ENCODE results near the gene CEBPB.
A peak's percentile ranks its signal among the peaks of the same experiment; 100 is the strongest.
"Not testable (repeated sequence)": the region's sequence is repeated elsewhere in the genome, so short reads cannot be mapped to it uniquely, and the experiment has no call there.

Gene CEBPB

DNA sequence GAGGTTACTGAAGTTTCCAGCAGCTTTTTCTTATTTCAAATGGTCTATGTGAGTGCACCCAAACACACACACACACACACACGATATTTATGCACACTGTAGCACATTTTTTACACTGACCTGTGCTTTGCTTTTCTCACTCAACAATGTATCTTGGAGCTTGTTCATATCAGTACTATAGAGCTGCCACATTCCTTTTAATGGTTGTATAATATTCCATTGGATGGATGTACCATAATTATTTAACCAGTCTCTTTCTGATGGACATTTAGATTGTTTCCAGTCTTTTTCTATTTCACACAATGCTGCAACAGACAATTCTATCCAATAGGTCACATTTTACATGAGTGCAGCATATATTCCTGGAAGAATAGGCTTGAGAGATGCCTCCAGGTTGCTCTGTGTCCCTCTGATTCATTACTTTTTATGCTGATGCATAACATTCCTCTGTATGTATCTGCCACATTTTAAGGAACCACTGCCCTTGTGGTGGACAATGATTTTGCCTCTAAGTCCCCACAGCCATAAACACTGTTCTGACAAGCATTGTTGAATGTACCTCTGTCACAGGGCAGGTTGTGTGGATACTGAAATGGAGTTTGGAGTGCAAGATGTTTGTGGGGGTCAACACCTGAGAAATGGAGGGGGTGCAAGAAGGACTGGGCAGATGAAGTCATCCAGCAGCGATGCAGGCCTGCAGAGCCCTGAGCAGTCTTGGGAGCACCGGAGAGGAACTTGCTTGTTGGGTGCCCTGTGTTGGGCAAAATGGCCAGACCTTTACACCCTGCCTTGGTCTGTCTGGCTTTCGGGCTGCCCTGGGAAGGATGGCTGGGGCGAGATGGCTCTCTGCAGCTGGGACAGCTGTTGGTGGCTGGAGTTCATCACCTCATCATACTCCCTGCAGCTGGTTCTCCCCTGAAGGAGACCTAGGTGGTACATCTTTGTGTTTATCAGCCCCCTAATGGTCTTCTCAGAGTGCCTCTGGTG, 13.6 kb downstream of the CEBPB start:
- Histone ChIP-seq H3K4me3 (no peak overlapping the region), H3K27ac (no peak overlapping the region)

DNA sequence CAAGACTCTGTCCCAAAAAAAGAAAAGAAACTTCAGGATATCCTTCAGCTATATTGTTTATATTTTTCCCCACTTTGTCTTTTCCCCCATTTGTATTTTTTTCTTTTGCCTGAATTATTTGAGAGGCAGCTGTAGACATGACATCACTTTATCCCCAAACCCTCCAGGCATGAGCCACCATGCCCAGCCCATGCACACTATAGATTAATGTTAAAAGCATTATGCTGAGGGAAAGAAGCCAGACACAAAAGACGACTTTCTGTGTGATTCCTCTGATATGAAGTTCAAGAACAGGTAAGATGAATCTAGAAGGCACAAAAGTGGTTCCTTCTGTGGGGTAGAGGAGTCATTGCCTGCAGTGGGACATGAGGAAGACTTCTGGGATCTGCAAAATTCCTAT, 16.4 kb downstream of the CEBPB start:
- Histone ChIP-seq H3K4me3 (no peak overlapping the region), H3K27ac (no peak overlapping the region)

DNA sequence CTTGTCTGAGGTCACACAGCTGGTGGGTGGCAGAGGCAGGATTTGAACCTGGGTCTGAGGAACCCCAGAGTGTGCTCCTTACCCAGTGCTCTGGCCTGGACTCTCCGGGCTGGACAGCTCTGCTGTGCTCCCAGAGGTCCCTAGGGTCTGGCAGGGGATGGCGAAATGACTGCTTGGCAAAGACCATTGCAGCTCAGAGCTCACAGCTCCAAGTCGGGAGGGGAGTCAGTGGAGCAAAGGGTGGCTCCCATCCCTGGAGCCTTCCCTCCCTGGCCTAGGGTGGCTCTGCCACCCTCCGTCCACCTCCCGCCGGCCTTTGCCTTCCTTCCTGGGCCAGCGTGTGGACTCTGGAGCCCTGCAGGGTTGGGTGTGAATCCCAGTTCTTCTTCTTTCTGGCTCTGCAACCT, 17.5 kb downstream of the CEBPB start:
- Histone ChIP-seq H3K27ac (no peak overlapping the region), H3K4me3 (no peak overlapping the region)

DNA sequence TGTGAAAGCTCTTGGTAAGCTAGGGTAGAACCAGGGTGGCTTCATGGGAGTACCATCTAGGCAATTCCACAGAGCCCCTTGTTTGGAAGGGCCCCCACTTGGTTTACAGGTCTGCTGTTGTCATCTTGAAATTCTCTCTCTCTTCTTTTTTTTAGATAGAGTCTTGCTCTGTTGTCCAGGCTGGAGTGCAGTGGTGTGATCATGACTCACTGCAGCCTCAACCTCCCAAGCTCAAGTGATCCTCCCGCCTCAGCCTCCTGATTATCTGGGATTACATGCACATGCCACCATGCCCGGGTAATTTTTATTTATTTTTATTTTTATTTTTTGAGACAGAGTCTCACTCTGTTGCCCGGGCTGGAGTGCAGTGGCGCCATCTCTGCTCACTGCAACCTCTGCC, 18.2 kb downstream of the CEBPB start:
- not testable (repeated sequence) for H3K4me3 ChIP-seq, H3K27ac ChIP-seq

DNA sequence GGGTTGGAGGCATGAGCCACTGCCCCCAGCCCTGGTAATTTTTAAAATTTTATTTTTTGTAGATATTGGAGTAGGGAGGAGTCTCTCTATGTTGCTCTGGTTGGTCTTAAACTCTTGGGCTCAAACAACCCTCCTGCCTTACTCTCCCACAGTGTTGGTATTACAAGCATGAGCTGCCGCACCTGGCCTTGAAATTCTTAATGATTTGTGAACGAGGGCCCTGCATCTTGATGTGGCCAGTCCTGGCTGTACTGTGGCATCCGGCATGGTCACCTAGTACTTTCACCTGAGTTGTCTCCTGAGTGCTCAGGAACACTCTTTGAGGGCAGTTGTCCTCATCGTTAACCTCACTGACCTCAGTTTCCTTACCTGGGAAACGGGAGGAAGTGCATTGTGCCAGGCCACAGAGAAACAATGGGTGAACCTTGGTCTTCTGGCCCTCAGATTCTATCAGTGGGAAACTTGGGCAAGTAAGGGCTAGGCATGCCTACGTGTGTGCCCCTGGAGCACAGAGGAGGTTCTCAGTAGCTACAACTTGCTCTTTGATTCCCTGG, 19.5 kb downstream of the CEBPB start:
- no peak overlapping the region for H3K27ac ChIP-seq
- no peak overlapping the region for H3K4me3 ChIP-seq

DNA sequence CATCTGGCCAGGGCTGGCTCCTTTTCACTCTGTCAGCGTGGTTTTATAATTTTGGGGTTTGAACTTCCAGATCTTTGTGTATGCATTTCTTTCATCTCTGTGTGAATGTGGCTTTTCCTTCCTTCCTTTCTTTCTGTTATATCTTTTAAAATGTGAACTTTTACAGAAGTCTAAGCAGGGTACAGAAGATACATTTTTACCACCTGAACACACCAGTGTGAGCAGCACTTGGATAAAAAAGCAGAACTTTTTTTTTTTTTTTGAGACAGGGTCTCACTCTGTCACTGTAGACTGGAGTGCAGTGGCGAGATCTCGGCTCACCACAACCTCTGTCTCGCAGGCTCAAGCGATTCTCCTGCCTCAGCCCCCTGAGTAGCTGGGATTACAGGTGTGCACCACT, 20.5 kb downstream of the CEBPB start:
- no peak overlapping the region for H3K27ac ChIP-seq
- no peak overlapping the region for H3K4me3 ChIP-seq

DNA sequence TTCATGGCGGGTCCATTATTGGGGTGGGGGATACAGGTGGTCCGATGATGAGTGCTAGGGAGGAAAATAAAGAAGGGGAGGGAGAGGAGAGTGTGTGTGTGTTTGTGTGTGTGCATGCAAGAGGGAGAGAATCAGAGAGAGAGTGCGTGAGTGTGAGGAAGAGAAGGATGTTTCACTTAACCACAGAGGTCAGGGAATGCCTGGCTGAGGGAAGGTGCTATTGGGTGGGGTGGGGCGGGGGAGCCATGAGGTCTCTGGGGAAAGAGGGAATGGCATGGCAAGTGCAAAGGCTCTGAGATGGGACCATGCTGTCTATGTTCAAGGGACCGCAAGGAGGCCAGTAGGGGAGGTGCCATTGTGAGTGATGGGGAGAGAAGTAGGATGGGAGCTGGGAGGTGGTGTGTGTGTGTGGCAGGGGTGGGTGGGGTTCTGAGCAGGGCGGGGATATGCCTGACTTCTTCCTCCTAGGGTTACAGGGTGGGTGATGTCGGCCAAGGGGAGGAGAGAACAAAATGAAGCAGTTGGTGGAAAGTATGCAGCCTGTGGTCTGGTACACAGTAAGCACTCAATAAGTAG, 23.0 kb downstream of the CEBPB start:
- peak overlapping the region in 1 of 21 experiments; percentile 30 for H3K27ac ChIP-seq
- no peak overlapping the region for H3K4me3 ChIP-seq

DNA sequence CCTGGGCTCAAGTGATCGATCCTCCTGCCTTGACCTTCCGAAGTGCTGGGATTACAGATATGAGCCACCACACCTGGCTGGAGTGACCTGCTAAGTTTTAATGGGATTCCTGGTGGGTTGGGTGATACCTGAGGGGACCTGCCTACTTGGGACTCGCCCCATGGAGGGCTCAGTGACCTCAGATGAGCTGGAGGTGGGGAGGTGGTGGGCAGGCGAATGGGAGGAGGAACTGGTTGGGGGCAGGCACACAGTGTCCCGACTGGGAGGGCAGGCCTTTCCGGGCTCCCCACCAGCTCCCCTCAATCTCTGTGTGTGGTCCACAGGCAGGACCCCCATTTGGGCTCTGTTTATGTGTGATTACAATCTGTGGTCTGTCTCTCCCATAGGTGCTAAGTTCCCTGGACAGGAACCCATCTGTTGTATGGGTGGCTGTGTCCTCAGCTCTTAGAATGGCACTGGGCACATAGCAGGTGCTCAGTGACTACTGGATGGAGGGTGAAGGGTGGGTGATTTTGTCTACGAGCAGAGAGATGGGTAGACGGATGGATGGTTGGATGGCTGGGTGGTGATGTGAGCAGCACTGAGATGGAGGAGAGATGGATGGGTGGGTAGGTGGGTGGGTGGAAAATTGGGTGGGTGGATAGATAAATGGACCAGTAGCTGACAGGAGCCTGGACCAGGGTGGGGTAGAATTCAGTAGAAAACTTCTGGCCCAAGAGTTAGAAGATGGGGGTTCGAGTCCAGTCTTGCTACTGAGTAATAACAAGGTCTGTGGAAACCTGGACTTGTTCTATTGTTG, 23.8 kb downstream of the CEBPB start:
- Histone ChIP-seq H3K4me3 (no peak overlapping the region), H3K27ac (peak overlapping the region in 7 of 21 experiments; percentile 25 to 86 (median 69))

DNA sequence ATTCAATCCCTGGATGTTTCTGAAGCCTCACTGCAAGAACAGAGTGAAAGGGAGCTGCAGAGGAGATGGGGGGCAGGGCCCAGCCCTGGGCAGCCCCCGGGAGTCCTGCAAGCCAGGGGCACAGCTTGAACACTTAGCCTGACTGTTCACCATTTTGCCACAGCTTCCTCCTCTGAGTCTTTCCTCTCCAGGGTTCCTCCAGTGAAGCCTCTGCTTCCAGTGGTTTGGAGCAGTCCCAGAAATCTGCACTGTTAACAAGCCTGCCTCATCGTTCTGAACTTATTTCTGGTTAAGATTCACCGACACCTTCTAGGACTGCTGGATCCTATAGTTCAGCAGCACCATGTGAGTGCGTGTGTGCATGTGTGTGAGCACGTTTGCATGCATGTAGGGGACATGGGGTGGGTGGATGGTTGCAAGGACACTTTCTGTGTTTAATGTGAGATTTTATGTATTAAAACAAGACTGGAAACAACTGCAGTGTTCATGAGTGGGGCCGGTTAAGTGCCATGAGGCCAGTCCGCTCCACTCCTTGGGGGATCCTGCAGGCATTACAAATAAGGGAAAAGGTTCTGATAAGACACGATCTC, 24.6 kb downstream of the CEBPB start:
- peak overlapping the region in 12 of 21 experiments; percentile 26 to 86 (median 70) for H3K27ac ChIP-seq

DNA sequence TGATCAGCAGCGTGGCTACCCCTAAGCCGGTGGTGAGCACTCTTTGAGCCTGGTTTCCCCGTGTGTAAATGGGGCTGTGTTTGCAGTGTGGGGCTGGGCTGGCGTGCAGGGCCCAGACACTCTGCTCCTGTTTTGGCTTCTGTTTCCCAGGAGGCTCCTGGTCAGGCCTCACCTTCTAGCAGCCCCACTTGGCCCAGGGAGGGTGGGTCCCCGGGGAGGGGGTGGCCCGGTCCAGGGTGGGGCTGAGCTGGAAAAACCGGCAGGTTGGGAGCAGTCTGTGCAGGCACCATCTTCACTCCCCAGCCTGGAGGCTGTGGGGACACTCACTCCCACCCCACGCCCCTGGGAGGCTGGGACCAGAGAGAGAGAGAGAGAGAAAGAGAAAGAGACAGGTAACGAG, 25.3 kb downstream of the CEBPB start:
- H3K27ac ChIP-seq, result peak overlapping the region in 17 of 21 experiments; percentile 16 to 86 (median 74)
- no peak overlapping the region for H3K4me3 ChIP-seq

More for the DNA sequence above, 24.6 kb downstream of the CEBPB start:
- H3K4me3 ChIP-seq, result no peak overlapping the region

DNA sequence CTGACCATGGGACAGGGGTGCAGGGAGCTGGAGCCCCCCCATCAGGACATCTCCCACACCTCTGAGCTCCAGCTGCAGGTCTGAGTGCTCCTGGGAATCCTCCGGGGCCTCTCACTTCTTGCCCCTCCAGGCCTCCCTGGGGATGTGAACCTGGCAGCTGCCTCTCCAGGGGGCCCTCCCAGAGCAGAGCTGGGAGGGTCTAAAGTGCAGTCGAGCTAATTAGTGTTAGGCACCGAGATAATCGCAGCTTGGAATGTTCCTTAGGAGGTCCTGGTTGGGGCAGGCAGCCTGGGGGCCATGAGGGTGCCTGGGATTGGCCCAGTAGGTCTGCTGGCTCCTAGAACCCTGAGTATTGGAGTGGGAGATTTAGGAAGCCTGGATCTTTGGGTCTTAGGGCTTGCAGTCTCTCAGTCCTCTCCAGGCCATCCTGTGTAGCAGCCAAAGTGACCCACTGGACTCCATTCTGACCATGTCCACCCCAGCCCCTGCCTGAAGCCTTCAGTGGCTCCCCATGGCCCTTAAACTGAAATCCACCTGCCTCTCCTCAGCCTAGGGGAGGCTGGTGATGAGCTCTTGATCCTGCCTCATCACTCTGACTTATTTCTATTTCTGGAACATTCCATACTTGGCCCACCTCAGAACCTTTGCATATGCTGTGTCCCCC, 26.0 kb downstream of the CEBPB start:
- no peak overlapping the region for H3K4me3 ChIP-seq
- H3K27ac ChIP-seq, result peak overlapping the region in 19 of 21 experiments; percentile 28 to 86 (median 74)

DNA sequence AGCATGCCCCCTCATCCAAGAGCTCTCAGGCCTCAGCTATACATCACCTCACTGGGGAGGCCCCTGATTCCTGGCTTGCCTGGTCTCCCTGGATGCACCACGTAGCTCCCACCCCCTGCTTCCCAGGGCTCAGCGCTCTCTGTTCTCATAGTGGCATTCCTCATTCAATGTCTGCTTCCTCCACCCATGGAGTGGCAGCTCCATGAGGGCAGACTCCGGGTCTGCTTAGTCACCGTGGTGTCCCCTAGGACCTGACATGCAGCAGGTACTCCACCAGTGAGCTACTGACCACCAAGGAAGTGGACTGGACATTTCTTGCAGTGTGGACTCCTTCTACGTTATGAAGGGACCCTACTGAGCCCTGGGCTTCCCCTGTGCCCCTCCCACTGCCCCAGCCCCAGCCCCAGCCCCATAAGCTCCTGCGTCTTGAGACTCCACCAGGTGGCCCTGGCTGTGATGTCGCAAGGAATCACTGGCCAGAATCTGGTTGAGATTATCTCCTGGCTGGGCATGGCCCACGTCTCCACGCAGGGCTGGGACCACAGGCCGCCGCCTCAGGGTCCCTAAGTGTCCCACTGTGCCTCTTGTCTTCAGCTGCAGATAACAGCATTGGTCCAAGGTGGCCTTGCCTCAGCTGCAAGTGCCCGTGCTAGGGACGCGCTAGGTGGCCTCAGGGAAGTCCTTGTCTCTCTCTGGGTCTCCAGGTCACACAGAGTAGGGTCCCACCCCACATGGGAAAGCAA, 26.7 kb downstream of the CEBPB start:
- no peak overlapping the region for H3K4me3 ChIP-seq
- H3K27ac ChIP-seq, result peak overlapping the region in 11 of 21 experiments; percentile 55 to 86 (median 75)

DNA sequence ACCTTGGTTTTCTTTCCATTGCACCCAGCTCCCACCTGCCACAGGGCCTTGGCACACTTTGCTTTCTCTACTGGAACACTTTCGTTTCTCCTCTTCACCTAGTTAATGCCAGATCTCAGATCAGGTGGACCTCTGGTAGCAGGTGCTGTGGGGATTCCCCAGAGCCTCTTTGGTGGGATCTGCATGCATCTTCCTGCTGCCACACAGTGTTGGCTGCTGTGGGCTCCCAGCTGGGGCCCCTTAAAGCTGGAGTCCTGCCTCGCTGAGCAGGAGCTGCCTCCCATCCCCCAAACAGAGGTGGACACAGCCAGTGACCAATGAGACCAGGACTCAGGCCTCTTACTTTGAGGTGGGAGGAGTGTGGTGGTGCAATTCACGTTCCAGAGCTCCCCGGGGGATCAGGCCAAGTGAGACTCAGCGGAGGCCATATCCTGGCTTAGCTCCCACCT, 28.4 kb downstream of the CEBPB start:
- Histone ChIP-seq H3K27ac (no peak overlapping the region), H3K4me3 (no peak overlapping the region)

DNA sequence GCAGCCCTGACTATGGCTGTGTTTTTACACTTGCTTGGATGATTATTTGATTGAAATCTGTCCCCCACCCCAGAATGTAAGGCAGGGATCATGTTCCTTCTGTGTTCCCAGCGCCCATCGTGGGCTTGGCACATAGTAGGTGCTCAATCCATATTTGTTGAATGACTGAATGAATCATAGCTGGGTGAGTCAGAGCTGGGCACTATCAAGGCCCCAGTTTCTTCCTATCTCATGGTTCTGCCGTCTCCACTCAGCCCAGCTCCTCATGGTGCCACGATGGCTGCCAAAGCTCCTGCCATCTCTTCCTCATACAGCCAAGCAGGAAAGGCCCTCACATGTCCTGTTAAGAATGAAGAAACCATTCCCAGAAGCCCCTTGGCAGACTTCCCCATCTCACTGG, 29.0 kb downstream of the CEBPB start:
- peak overlapping the region in 9 of 21 experiments; percentile 39 to 81 (median 72) for H3K27ac ChIP-seq

DNA sequence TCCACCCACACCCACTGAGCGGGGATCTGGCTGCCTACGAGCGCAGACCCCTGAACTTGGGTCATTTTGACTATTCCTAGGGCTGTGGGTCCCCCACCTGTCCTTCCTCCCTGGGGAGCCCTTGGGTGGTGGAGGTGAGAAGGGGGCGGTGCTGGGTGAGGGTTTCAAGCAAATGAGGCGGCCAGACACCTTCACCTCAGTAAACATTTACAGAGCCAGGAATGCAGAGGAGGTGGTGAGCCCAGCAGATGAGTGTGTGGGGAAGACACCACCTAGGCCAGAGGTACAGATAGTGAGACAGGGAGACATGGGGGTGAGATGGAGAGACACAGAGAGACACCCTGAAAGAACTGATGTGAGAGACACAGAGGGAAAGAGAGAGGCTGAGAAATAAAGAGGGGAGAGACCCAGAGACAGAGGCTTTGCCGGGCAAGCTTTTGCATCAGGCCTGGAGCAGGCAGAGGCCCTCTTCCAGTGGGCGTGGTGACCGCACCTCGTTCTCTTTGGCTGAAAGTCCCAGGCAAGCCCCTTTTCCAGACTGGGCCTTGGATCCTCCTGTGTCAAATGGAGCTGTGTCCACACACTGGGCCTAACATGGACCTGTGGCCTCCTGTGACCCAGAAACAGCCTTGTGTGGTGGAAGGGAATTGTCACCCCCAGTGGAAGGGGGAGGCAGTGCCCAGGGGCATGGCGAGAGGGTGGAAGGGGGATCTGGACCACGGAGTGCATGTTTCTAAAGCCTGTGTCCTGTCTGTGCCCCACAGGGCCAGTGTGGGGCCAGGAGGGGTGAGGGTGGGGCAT, 29.7 kb downstream of the CEBPB start:
- peak overlapping the region in 18 of 21 experiments; percentile 28 to 82 (median 58) for H3K27ac ChIP-seq
- no peak overlapping the region for H3K4me3 ChIP-seq

More for the DNA sequence above, 29.0 kb downstream of the CEBPB start:
- H3K4me3 ChIP-seq, result no peak overlapping the region

DNA sequence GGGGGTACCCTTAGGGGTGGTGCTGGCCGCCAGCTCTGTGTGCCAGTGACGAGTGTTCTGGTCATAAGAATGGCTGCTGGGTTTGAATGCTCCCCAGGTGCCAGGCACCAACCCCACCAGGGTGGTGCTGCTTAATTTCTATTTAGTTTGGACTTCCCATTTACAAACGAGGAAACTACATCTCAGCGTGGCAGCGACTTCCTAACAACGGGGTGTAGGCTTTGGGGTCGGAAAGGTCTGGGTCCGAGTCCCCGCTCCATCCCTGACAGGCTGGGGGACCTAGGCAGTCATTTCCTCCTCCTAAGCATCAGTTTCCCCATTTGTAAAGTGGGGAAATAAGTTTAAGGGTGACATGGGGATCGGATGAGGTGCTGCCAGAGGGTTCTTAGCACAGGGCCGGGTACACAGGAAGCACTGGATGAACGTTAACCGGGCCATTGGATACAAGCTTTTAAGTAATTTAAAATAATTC, 30.3 kb downstream of the CEBPB start:
- H3K4me3 ChIP-seq, result no peak overlapping the region
- peak overlapping the region in 18 of 21 experiments; percentile 28 to 82 (median 62) for H3K27ac ChIP-seq

All from skin epidermis (tissue), 12 donors.